Fibroblast of pulmonary artery (primary cell): Measurements from ENCODE around the gene LETMD1.

Experiments used
- DNase-seq: peaks from one replicate; pipeline ENCODE4 v3.0.0-alpha.2; 2010; ENCODE audit warnings: low read depth
- H3K4me3 ChIP-seq: replicated peaks from 2 replicates; pipeline ENCODE4 v1.5.1; 2011; ENCODE audit warnings: low read depth, mild to moderate bottlenecking, control low read depth, low read length, moderate library complexity
- CTCF ChIP-seq: IDR thresholded peaks from 2 replicates; pipeline ENCODE4 v1.5.1; 2011; ENCODE audit warnings: mild to moderate bottlenecking, control low read depth, low read length, inconsistent platforms; ENCODE audit errors: missing control alignments

LETMD1 gene

GRCh38 chr12:51025836-51026638 is 22.1 kb upstream of the LETMD1 start, which contains the start of gene SLC11A2:
Gene SLC11A2, minus strand, starts transcription at chr12:51026384. Its CDS starts 15,656 bp downstream, at chr12:51010728.
- peak within 1 kb of the TSS; percentile 82 for H3K4me3 ChIP-seq
- no peak for TF ChIP-seq CTCF
- peak; percentile 93 for DNase-seq

GRCh38 chr12:51027342-51027835 is 20.7 kb upstream of the LETMD1 start:
- DNase-seq, result no peak
- H3K4me3 ChIP-seq, result no peak overlapping the region
- TF ChIP-seq CTCF, result no peak

DNA sequence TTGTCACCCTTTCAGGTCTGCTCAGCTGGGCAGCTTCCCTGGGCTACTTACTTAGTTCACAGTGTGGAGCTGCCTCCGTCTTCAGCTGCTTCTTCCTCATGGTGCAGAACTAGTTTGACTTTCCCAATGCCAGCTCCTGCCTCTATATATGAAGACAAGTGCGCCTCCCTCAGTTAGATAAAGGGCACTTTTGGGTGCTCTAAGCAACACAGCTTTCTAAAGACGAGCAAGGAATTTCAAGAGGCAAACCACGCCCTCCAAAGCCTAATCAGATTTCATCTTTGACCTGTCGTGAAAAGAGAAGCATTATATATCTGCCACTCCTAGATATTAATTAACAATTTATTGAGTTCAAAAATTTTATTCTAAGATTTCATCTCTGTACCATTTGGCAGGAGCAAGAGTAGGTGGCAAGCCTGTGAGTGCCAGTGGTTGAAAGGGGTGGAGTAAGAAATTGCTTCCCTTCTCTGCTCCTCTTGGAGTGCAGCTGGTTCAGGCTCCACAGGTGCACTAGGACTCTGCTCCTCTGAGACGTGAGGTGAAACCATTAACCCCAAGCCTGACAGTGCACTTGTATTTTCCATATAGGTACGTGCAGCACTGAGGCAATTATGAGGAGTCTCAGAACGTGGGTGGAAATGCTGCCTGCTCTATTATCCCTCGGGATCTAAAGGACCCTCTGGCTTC is 19.9 kb upstream of the LETMD1 start:
- peak; percentile 31 for TF ChIP-seq CTCF
- DNase-seq, result peak; percentile 58
- H3K4me3 ChIP-seq, result no peak overlapping the region

DNA sequence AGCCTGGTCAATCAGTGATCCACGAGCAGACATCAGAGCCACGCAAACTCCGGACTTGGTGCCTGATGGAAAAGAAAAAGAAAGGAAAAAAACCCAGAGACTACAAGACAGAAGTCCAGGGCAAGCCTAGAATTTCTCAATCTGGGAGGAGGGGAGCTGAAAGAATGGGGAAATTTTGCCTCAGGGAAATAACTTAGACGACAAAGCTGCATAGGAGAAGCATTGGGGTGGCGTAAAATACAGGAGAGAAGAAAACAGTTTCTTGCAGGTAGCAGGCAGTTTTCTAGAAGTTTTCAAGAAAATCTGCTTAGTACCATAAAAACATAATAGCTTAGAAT is 19.3 kb upstream of the LETMD1 start:
- no peak for TF ChIP-seq CTCF
- no peak overlapping the region for H3K4me3 ChIP-seq
- peak; percentile 25 for DNase-seq

DNA sequence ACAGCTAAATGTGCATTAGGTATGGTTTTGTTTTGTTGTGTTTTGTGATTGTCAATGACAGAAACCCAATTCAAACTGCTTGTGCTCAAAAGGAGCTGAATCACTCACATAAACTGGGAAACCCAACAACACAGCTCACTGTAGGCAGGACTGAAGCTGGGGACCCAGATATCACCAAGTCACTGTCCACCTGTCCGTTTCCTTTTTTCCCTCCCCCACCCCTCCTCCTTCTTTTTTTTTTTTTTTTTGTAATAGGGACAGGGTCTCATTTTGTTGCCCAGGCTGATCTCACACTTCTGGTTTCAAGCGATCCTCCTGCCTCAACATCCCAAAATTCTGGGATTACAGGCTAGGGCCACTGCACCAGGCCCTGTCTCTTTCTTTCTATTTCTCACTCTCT is 15.1 kb upstream of the LETMD1 start:
- DNase-seq, result no peak
- no peak for TF ChIP-seq CTCF
- no peak overlapping the region for H3K4me3 ChIP-seq

GRCh38 chr12:51033457-51034089 is 14.6 kb upstream of the LETMD1 start:
- no peak overlapping the region for H3K4me3 ChIP-seq
- no peak for DNase-seq
- no peak for TF ChIP-seq CTCF
